ENCODE results near the gene OR6K3. TPM values are rescaled to one million over a fixed set of nuclear protein-coding genes. Genes with fewer than 3 reads are reported as not detected.

The OR6K3 gene
- not detected for total RNA-seq

GRCh38 chr1:158720620-158721019 is at the start of gene OR6K3:
OR6K3 (minus strand) TSS chr1:158720720; CDS start chr1:158718115, 2,605 bp downstream.
- Histone ChIP-seq H3K4me3 (ENCODE audit: low read length) (no peak within 1 kb of the TSS), H3K27me3 (ENCODE audit: insufficient read depth, low read length) (peaks cover 3% of the 10 kb centered on the region), H3K4me1 (ENCODE audit: insufficient read depth, low read length) (no peaks in the 10 kb centered on the region), H3K9me3 (ENCODE audit: low read depth, low read length) (no peaks in the 10 kb centered on the region)

- H3K27me3 ChIP-seq (ENCODE audit: insufficient read depth, low read length), result no peaks in the 10 kb centered on the region
- H3K4me3 ChIP-seq (ENCODE audit: low read length), result no peak within 1 kb of the TSS
- no peaks in the 10 kb centered on the region for H3K9me3 ChIP-seq (ENCODE audit: low read depth, low read length)
- no peaks in the 10 kb centered on the region for H3K4me1 ChIP-seq (ENCODE audit: insufficient read depth, low read length)
Observed at GRCh38 chr1:158754420-158754819, 33.9 kb upstream of the OR6K3 start, which contains the start of gene OR6K6. OR6K6 (plus strand) TSS chr1:158754720; CDS start chr1:158754888, 168 bp downstream.

- Histone ChIP-seq H3K9me3 (ENCODE audit: low read depth, low read length) (no peaks in the 10 kb centered on the region), H3K4me1 (ENCODE audit: insufficient read depth, low read length) (no peaks in the 10 kb centered on the region), H3K4me3 (ENCODE audit: low read length) (no peak overlapping the region), H3K27me3 (ENCODE audit: insufficient read depth, low read length) (peaks cover 2% of the 10 kb centered on the region)
Observed at GRCh38 chr1:158752155-158752712, 31.7 kb upstream of the OR6K3 start.

- H3K4me1 ChIP-seq (ENCODE audit: insufficient read depth, low read length), result no peaks in the 10 kb centered on the region
- peaks cover 5% of the 10 kb centered on the region for H3K27me3 ChIP-seq (ENCODE audit: insufficient read depth, low read length)
- H3K9me3 ChIP-seq (ENCODE audit: low read depth, low read length), result no peaks in the 10 kb centered on the region
- no peak overlapping the region for H3K4me3 ChIP-seq (ENCODE audit: low read length)
Observed at GRCh38 chr1:158735848-158736247, 15.3 kb upstream of the OR6K3 start.

GRCh38 chr1:158732524-158732923 is 12.0 kb upstream of the OR6K3 start:
- H3K27me3 ChIP-seq (ENCODE audit: insufficient read depth, low read length), result no peaks in the 10 kb centered on the region
- H3K4me1 ChIP-seq (ENCODE audit: insufficient read depth, low read length), result no peaks in the 10 kb centered on the region
- H3K9me3 ChIP-seq (ENCODE audit: low read depth, low read length), result no peaks in the 10 kb centered on the region
- no peak overlapping the region for H3K4me3 ChIP-seq (ENCODE audit: low read length)

GRCh38 chr1:158731707-158732106 is 11.2 kb upstream of the OR6K3 start:
- Histone ChIP-seq H3K9me3 (ENCODE audit: low read depth, low read length) (no peaks in the 10 kb centered on the region), H3K4me1 (ENCODE audit: insufficient read depth, low read length) (no peaks in the 10 kb centered on the region), H3K27me3 (ENCODE audit: insufficient read depth, low read length) (no peaks in the 10 kb centered on the region), H3K4me3 (ENCODE audit: low read length) (no peak overlapping the region)

GRCh38 chr1:158730453-158730852 is 9.9 kb upstream of the OR6K3 start:
- Histone ChIP-seq H3K27me3 (ENCODE audit: insufficient read depth, low read length) (no peaks in the 10 kb centered on the region), H3K4me1 (ENCODE audit: insufficient read depth, low read length) (no peaks in the 10 kb centered on the region), H3K4me3 (ENCODE audit: low read length) (no peak overlapping the region), H3K9me3 (ENCODE audit: low read depth, low read length) (no peaks in the 10 kb centered on the region)

GRCh38 chr1:158728510-158729225 is 8.1 kb upstream of the OR6K3 start:
- H3K4me3 ChIP-seq (ENCODE audit: low read length), result no peak overlapping the region
- H3K9me3 ChIP-seq (ENCODE audit: low read depth, low read length), result no peaks in the 10 kb centered on the region
- no peaks in the 10 kb centered on the region for H3K27me3 ChIP-seq (ENCODE audit: insufficient read depth, low read length)
- H3K4me1 ChIP-seq (ENCODE audit: insufficient read depth, low read length), result no peaks in the 10 kb centered on the region

- Histone ChIP-seq H3K27me3 (ENCODE audit: insufficient read depth, low read length) (no peaks in the 10 kb centered on the region), H3K4me3 (ENCODE audit: low read length) (no peak overlapping the region), H3K9me3 (ENCODE audit: low read depth, low read length) (no peaks in the 10 kb centered on the region), H3K4me1 (ENCODE audit: insufficient read depth, low read length) (no peaks in the 10 kb centered on the region)
Observed at GRCh38 chr1:158724442-158724841, 3.9 kb upstream of the OR6K3 start.

GRCh38 chr1:158719664-158720063 is 856 bp downstream of the OR6K3 start:
- Histone ChIP-seq H3K4me1 (ENCODE audit: insufficient read depth, low read length) (no peaks in the 10 kb centered on the region), H3K9me3 (ENCODE audit: low read depth, low read length) (no peaks in the 10 kb centered on the region), H3K27me3 (ENCODE audit: insufficient read depth, low read length) (peaks cover 3% of the 10 kb centered on the region), H3K4me3 (ENCODE audit: low read length) (no peak overlapping the region)

GRCh38 chr1:158717344-158717743 is 3.2 kb downstream of the OR6K3 start:
- Histone ChIP-seq H3K4me3 (ENCODE audit: low read length) (no peak overlapping the region), H3K4me1 (ENCODE audit: insufficient read depth, low read length) (no peaks in the 10 kb centered on the region), H3K9me3 (ENCODE audit: low read depth, low read length) (no peaks in the 10 kb centered on the region), H3K27me3 (ENCODE audit: insufficient read depth, low read length) (peaks cover 13% of the 10 kb centered on the region)

- peaks cover 13% of the 10 kb centered on the region for H3K27me3 ChIP-seq (ENCODE audit: insufficient read depth, low read length)
- no peak overlapping the region for H3K4me3 ChIP-seq (ENCODE audit: low read length)
- no peaks in the 10 kb centered on the region for H3K9me3 ChIP-seq (ENCODE audit: low read depth, low read length)
- no peaks in the 10 kb centered on the region for H3K4me1 ChIP-seq (ENCODE audit: insufficient read depth, low read length)
Observed at GRCh38 chr1:158716335-158716734, 4.2 kb downstream of the OR6K3 start.

- H3K27me3 ChIP-seq (ENCODE audit: insufficient read depth, low read length), result peaks cover 13% of the 10 kb centered on the region
- no peaks in the 10 kb centered on the region for H3K9me3 ChIP-seq (ENCODE audit: low read depth, low read length)
- H3K4me3 ChIP-seq (ENCODE audit: low read length), result no peak overlapping the region
- H3K4me1 ChIP-seq (ENCODE audit: insufficient read depth, low read length), result no peaks in the 10 kb centered on the region
Observed at GRCh38 chr1:158714754-158715153, 5.8 kb downstream of the OR6K3 start.

- H3K4me3 ChIP-seq (ENCODE audit: low read length), result no peak overlapping the region
- H3K27me3 ChIP-seq (ENCODE audit: insufficient read depth, low read length), result peaks cover 10% of the 10 kb centered on the region
- no peaks in the 10 kb centered on the region for H3K4me1 ChIP-seq (ENCODE audit: insufficient read depth, low read length)
- H3K9me3 ChIP-seq (ENCODE audit: low read depth, low read length), result no peaks in the 10 kb centered on the region
Observed at GRCh38 chr1:158711098-158711497, 9.4 kb downstream of the OR6K3 start.

- no peaks in the 10 kb centered on the region for H3K9me3 ChIP-seq (ENCODE audit: low read depth, low read length)
Observed at GRCh38 chr1:158706096-158706495, 14.4 kb downstream of the OR6K3 start.

GRCh38 chr1:158700552-158700951 is 20.0 kb downstream of the OR6K3 start, which contains the start of gene OR6K2:
OR6K2 (minus strand) TSS chr1:158700652; CDS start chr1:158700652, 0 bp downstream.
- Histone ChIP-seq H3K9me3 (ENCODE audit: low read depth, low read length) (no peaks in the 10 kb centered on the region), H3K4me3 (ENCODE audit: low read length) (no peak within 1 kb of the TSS), H3K27me3 (ENCODE audit: insufficient read depth, low read length) (no peaks in the 10 kb centered on the region), H3K4me1 (ENCODE audit: insufficient read depth, low read length) (no peaks in the 10 kb centered on the region)

More at GRCh38 chr1:158706096-158706495, 14.4 kb downstream of the OR6K3 start:
- Histone ChIP-seq H3K27me3 (ENCODE audit: insufficient read depth, low read length) (no peaks in the 10 kb centered on the region), H3K4me1 (ENCODE audit: insufficient read depth, low read length) (no peaks in the 10 kb centered on the region), H3K4me3 (ENCODE audit: low read length) (no peak overlapping the region)

Data from mononuclear cell (primary cell).